ENCODE measurements around the gene ALDH4A1.
"Not testable (repeated sequence)": the region's sequence is repeated elsewhere in the genome, so short reads cannot be mapped to it uniquely, and the experiment has no call there.

ALDH4A1 gene

GRCh38 chr1:18854331-18855025 is 47.9 kb downstream of the ALDH4A1 start:
- no peak for DNase-seq (ENCODE audit: low read depth)

- DNase-seq (ENCODE audit: low read depth) = no peak
Measured at GRCh38 chr1:18852501-18852900, 49.9 kb downstream of the ALDH4A1 start.

GRCh38 chr1:18849261-18849711 is 53.1 kb downstream of the ALDH4A1 start:
- DNase-seq (ENCODE audit: low read depth) = no peak

- not testable (repeated sequence) for DNase-seq (ENCODE audit: low read depth)
Measured at GRCh38 chr1:18847723-18848122, 54.6 kb downstream of the ALDH4A1 start.

GRCh38 chr1:18840145-18840544 is 62.2 kb downstream of the ALDH4A1 start:
- DNase-seq (ENCODE audit: low read depth) = no peak

- DNase-seq (ENCODE audit: low read depth) = no peak
Measured at GRCh38 chr1:18836654-18837053, 65.7 kb downstream of the ALDH4A1 start.

GRCh38 chr1:18832319-18832718 is 70.0 kb downstream of the ALDH4A1 start:
- not testable (repeated sequence) for DNase-seq (ENCODE audit: low read depth)

- DNase-seq (ENCODE audit: low read depth) = no peak
Measured at GRCh38 chr1:18831656-18832055, 70.7 kb downstream of the ALDH4A1 start.

GRCh38 chr1:18830596-18830995 is 71.8 kb downstream of the ALDH4A1 start:
- no peak for DNase-seq (ENCODE audit: low read depth)

- no peak for DNase-seq (ENCODE audit: low read depth)
Measured at GRCh38 chr1:18829671-18830070, 72.7 kb downstream of the ALDH4A1 start.

GRCh38 chr1:18828224-18828623 is 74.1 kb downstream of the ALDH4A1 start:
- no peak for DNase-seq (ENCODE audit: low read depth)

GRCh38 chr1:18823438-18823837 is 78.9 kb downstream of the ALDH4A1 start:
- DNase-seq (ENCODE audit: low read depth) = no peak

All from activated T-cell treated with anti-CD3 and anti-CD28 coated beads for 1 hour (primary cell).